ENCODE results near the gene E2F1. TPM values are rescaled to one million over a fixed set of nuclear protein-coding genes. Genes with fewer than 3 reads are reported as not detected.

Gene E2F1
- total RNA-seq, 4 donors from 2014 or later: 2.1 to 4.8 (median 3.1) TPM

DNA sequence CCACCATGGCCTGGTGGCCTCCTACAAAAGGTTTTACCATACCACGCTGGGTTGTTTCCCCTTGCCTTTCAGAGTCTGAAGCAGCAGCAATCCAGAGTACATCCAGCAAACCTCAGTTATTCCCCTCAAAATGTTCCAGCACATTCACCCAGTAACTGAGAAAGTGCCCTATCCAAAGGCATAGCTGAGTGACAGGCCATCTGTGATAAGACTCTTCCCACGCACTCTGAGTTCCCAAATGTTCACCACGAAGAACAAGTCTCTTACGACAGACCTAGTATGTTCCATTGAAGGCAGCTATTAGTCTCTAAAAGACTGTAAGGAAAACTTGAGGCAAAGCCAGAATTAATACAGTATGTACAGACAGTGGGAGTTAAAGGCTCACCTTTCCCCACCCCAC lies 55.7 kb downstream of the E2F1 start:
- H3K36me3 ChIP-seq: peaks cover 0 to 100% (median 34%) of the 10 kb centered on the region in 3 donors
- no peaks in the 10 kb centered on the region for H3K27me3 ChIP-seq
- no peak for DNase-seq
- intact Hi-C loops (cut with DNase I): no loop called here
- H3K27ac ChIP-seq: no peak overlapping the region
- TF ChIP-seq POLR2A (IDR thresholded peaks at IDR 0.05): no peak
- TF ChIP-seq, protein P1, sequence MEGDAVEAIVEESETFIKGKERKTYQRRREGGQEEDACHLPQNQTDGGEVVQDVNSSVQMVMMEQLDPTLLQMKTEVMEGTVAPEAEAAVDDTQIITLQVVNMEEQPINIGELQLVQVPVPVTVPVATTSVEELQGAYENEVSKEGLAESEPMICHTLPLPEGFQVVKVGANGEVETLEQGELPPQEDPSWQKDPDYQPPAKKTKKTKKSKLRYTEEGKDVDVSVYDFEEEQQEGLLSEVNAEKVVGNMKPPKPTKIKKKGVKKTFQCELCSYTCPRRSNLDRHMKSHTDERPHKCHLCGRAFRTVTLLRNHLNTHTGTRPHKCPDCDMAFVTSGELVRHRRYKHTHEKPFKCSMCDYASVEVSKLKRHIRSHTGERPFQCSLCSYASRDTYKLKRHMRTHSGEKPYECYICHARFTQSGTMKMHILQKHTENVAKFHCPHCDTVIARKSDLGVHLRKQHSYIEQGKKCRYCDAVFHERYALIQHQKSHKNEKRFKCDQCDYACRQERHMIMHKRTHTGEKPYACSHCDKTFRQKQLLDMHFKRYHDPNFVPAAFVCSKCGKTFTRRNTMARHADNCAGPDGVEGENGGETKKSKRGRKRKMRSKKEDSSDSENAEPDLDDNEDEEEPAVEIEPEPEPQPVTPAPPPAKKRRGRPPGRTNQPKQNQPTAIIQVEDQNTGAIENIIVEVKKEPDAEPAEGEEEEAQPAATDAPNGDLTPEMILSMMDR (IDR thresholded peaks at IDR 0.05): no peak
- H3K4me3 ChIP-seq: no peak overlapping the region
- no peaks in the 10 kb centered on the region for H3K4me1 ChIP-seq
- H3K9me3 ChIP-seq: no peaks in the 10 kb centered on the region
- 95 to 97% methylated on average over 4 of the region's 4 CpGs for WGBS, 2 donors

DNA sequence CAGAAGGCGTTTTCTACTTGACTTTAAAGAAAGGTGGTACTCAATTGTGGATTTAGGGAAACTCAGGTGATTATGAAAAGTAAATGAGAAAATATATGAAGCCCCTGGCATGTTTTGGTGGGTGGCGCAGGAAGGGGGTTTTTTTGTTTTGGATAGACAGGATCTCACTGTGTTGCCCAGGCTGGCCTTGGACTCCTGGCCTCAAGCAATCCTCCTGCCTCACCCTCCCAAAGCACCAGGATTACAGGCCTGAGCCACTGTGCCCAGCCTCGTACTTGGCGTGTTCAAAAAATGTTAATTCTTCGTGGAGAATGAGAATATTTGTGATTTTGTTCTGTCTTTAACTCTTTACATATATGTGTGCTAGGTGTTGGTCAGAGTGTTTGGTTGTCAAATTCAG lies 56.2 kb downstream of the E2F1 start:
- Histone ChIP-seq H3K4me3 (no peak overlapping the region), H3K4me1 (no peaks in the 10 kb centered on the region), H3K9me3 (no peaks in the 10 kb centered on the region), H3K27ac (no peak overlapping the region), H3K27me3 (no peaks in the 10 kb centered on the region), H3K36me3 (peaks cover 0 to 100% (median 36%) of the 10 kb centered on the region in 3 donors)
- no peak for TF ChIP-seq POLR2A (IDR thresholded peaks at IDR 0.05)
- TF ChIP-seq, protein P1 (IDR thresholded peaks at IDR 0.05): no peak
- no peak for DNase-seq
- WGBS, 2 donors: 88% methylated on average over 5 of the region's 5 CpGs
- intact Hi-C loops (cut with DNase I): no loop called here

DNA sequence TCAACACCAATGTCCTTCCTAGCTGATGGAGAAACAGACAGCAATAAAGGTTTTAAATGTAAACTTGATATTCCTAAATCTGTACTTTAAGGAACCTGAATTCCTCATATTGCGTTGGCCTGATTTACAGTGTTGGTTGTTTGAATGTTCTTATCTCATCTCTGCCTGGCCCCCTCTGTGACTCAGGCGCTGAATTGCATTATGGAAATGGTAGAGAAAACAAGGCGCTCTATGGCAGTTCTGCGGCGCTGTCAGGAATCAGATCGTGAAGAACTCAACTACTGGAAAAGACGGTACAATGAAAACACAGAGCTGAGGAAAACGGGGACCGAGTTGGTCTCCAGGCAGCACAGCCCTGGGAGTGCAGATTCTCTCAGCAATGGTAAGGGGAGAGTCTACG lies 56.7 kb downstream of the E2F1 start:
- DNase-seq: no peak
- intact Hi-C loops (cut with DNase I): no loop called here
- H3K4me3 ChIP-seq: no peak overlapping the region
- WGBS, 2 donors: 91 to 97% methylated on average over 5 to 10 of the region's 10 CpGs
- no peaks in the 10 kb centered on the region for H3K9me3 ChIP-seq
- H3K36me3 ChIP-seq: peaks cover 0 to 100% (median 36%) of the 10 kb centered on the region in 3 donors
- H3K27me3 ChIP-seq: no peaks in the 10 kb centered on the region
- TF ChIP-seq, protein P1 (IDR thresholded peaks at IDR 0.05): no peak
- no peak overlapping the region for H3K27ac ChIP-seq
- H3K4me1 ChIP-seq: no peaks in the 10 kb centered on the region

DNA sequence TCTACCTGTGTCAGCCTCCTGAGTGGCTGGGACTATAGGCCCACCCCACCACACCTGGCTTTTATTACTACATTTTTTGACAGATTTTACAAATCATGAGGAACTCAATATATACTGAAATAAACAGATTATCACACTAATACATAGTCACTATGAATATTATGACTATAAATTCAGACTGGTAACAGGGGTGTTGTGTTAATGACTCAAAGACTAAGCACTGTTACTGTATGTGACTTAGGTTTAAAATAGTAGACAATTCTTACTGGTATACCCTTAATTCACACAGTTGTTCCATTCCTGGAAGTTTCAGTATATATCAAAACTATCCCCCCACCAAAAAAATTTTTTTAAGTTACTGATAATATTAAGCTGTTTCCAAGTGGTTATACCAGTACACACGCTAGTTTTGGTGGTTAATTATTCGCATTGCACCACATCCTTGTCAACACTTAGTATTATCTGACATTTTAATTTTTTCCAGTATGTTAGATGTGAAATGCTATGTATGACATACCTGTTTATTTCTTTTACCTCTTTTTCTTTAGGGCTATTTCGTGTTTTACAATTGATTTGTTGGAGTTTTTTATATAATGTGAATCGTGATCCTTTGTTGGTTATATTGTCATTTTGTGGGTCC lies 58.5 kb downstream of the E2F1 start:
- no peak for DNase-seq
- Histone ChIP-seq H3K27ac (no peak overlapping the region), H3K4me3 (no peak overlapping the region), H3K36me3 (peaks cover 0 to 100% (median 34%) of the 10 kb centered on the region in 3 donors), H3K9me3 (no peaks in the 10 kb centered on the region), H3K4me1 (no peaks in the 10 kb centered on the region), H3K27me3 (no peaks in the 10 kb centered on the region)
- WGBS, 2 donors: 95% methylated on average over 4 of the region's 4 CpGs
- intact Hi-C loops (cut with DNase I): no loop called here
- TF ChIP-seq, protein P1 (IDR thresholded peaks at IDR 0.05): no peak
- no peak for TF ChIP-seq POLR2A (IDR thresholded peaks at IDR 0.05)

DNA sequence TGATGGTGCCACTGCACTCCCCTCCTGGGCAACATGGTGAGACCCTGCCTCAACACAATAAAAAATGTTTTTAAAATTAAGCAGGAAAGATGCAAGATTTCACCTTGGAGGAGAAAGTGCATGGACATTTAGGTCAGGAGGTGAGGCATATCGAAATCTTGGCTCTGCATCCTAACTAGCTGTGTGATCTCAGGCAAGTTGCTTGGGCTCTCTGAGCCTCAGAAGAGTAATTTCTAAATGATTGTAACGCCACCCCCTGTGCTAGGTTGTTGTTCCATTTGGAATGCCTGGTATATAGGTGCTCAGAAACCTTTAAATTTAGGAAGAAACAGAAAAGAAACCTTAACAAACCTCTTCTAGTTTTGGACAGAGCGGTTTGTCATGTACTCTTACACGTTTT lies 60.0 kb downstream of the E2F1 start:
- Histone ChIP-seq H3K4me1 (no peaks in the 10 kb centered on the region), H3K36me3 (peaks cover 0 to 100% (median 28%) of the 10 kb centered on the region in 3 donors), H3K27ac (no peak overlapping the region), H3K27me3 (no peaks in the 10 kb centered on the region), H3K4me3 (no peak overlapping the region), H3K9me3 (no peaks in the 10 kb centered on the region)
- no peak for DNase-seq
- intact Hi-C loops (cut with DNase I): no loop called here
- 94 to 96% methylated on average over 4 of the region's 4 CpGs for WGBS, 2 donors
- TF ChIP-seq POLR2A (IDR thresholded peaks at IDR 0.05): no peak
- TF ChIP-seq, protein P1 (IDR thresholded peaks at IDR 0.05): no peak

Other genes starting within 250 kb of the E2F1 start
- 10 to 100 TPM in 3 of 4 donors, 1 to 10 TPM in 1; 6.3 to 27.3 (median 14.0) TPM for gene SNTA1, start 242.6 kb downstream of the E2F1 start, total RNA-seq
- 10 to 100 TPM; 10.5 to 15.6 (median 10.8) TPM for gene CBFA2T2, start 196.3 kb downstream of the E2F1 start, total RNA-seq
- gene C20orf144, start 24.1 kb downstream of the E2F1 start, total RNA-seq: not detected
- 1 to 10 TPM; 1.8 to 4.4 (median 3.5) TPM for gene ACTL10, start 19.4 kb downstream of the E2F1 start, total RNA-seq
- gene NECAB3, start 12.0 kb downstream of the E2F1 start, total RNA-seq: 10 to 100 TPM; 12.6 to 25.9 (median 19.1) TPM
- 10 to 100 TPM in 2 of 4 donors, 1 to 10 TPM in 2; 3.4 to 11.7 (median 7.6) TPM for gene PXMP4, start 33.9 kb upstream of the E2F1 start, total RNA-seq
- 1 to 10 TPM; 1.7 to 4.0 (median 3.2) TPM for gene ZNF341, start 45.6 kb upstream of the E2F1 start, total RNA-seq
- gene CHMP4B, start 125.0 kb upstream of the E2F1 start, total RNA-seq: 100 to 1,000 TPM in 2 of 4 donors, 10 to 100 TPM in 2; 77.2 to 147 (median 107) TPM

Measured in esophagus squamous epithelium (tissue), 5 donors.